ENCODE results near the gene TANGO6.

The TANGO6 gene

DNA sequence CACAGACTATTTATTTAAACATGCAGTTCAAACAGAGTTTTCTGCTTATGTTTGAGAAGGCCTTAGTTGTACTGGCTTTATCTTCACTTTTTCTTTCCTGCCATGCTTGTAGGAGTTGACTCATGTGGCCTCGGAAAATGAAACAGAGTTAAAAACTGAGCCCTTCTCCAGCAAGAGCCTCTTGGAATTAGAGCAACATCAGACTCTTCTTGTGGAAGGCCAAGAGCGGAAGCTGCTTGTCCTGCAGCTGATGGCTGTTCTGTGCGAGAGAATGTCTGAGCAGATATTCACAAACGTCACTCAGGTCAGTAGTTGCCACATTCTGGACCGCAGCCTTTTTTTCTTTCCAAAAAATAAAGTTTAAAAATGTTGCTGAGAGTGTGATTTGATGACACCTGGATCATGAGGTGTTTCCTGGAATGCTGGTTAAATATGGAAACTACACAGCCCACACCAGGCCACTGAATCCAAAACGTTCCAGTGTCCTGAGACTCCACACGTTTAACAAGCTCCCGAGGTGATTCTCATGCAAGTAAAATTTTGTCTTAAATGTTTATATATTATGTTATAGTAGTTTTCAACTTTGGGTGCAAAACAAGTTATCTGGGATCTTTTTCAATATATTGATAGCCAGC, 65.9 kb downstream of the TANGO6 start:
- Histone ChIP-seq H3K4me2 (ENCODE audit: low read length) (no peak overlapping the region), H3K4me1 (no peaks in the 10 kb centered on the region), H3K79me2 (no peaks in the 10 kb centered on the region), H2AFZ (no peak overlapping the region), H3K9ac (no peak overlapping the region), H3K27me3 (ENCODE audit: control insufficient read depth, insufficient read depth, low read length) (no peaks in the 10 kb centered on the region), H3K4me3 (ENCODE audit: low read depth, low read length) (no peak overlapping the region), H3K27ac (no peak overlapping the region), H3K9me3 (ENCODE audit: control insufficient read depth, low read length) (no peaks in the 10 kb centered on the region), H3K36me3 (ENCODE audit: control insufficient read depth, insufficient read depth, low read length) (no peaks in the 10 kb centered on the region)
- no peak for TF ChIP-seq CTCF (IDR thresholded peaks at IDR 0.05)

DNA sequence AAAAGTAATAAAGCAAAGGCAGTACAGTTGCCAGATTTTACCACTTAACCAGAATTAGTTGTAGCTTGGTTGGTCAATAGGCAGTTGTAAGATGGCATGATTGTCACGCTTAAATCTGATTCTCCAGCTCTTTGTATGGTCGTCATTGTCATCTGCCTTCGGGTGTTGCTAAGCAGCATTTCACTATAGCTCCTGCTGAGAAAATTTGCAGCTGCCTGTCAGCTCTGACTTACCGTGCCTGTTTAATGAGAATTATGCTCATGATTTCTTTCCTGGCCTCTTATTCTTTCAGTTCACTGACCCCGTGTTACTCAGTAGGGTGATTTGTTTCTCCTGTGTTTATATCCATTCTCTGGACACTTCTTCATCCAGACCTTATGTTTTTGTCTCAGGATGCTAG, 66.7 kb downstream of the TANGO6 start:
- Histone ChIP-seq H3K27ac (no peak overlapping the region), H3K9me3 (ENCODE audit: control insufficient read depth, low read length) (no peaks in the 10 kb centered on the region), H3K36me3 (ENCODE audit: control insufficient read depth, insufficient read depth, low read length) (no peaks in the 10 kb centered on the region), H2AFZ (no peak overlapping the region), H3K4me1 (no peaks in the 10 kb centered on the region), H3K79me2 (no peaks in the 10 kb centered on the region), H3K4me2 (ENCODE audit: low read length) (no peak overlapping the region), H3K9ac (no peak overlapping the region), H3K27me3 (ENCODE audit: control insufficient read depth, insufficient read depth, low read length) (no peaks in the 10 kb centered on the region), H3K4me3 (ENCODE audit: low read depth, low read length) (no peak overlapping the region)
- TF ChIP-seq CTCF (IDR thresholded peaks at IDR 0.05) = no peak

GRCh38 chr16:68915589-68915988, 72.3 kb downstream of the TANGO6 start:
- Histone ChIP-seq H3K4me1 (no peaks in the 10 kb centered on the region), H3K4me2 (ENCODE audit: low read length) (no peak overlapping the region), H3K9ac (no peak overlapping the region), H3K36me3 (ENCODE audit: control insufficient read depth, insufficient read depth, low read length) (no peaks in the 10 kb centered on the region), H3K27me3 (ENCODE audit: control insufficient read depth, insufficient read depth, low read length) (no peaks in the 10 kb centered on the region), H3K4me3 (ENCODE audit: low read depth, low read length) (no peak overlapping the region), H3K9me3 (ENCODE audit: control insufficient read depth, low read length) (no peaks in the 10 kb centered on the region), H2AFZ (no peak overlapping the region), H3K27ac (no peak overlapping the region), H3K79me2 (no peaks in the 10 kb centered on the region)
- TF ChIP-seq CTCF (IDR thresholded peaks at IDR 0.05) = no peak

- TF ChIP-seq CTCF (IDR thresholded peaks at IDR 0.05) = no peak
These were observed 74.2 kb downstream of the TANGO6 start for GRCh38 chr16:68917541-68917940.

GRCh38 chr16:68920349-68920748, 77.0 kb downstream of the TANGO6 start:
- H3K4me2 ChIP-seq (ENCODE audit: low read length) = no peak overlapping the region
- no peaks in the 10 kb centered on the region for H3K79me2 ChIP-seq
- no peaks in the 10 kb centered on the region for H3K27me3 ChIP-seq (ENCODE audit: control insufficient read depth, insufficient read depth, low read length)
- no peak overlapping the region for H3K27ac ChIP-seq
- no peak overlapping the region for H3K9ac ChIP-seq
- no peaks in the 10 kb centered on the region for H3K36me3 ChIP-seq (ENCODE audit: control insufficient read depth, insufficient read depth, low read length)
- H3K9me3 ChIP-seq (ENCODE audit: control insufficient read depth, low read length) = no peaks in the 10 kb centered on the region
- H2AFZ ChIP-seq = no peak overlapping the region
- no peaks in the 10 kb centered on the region for H3K4me1 ChIP-seq
- no peak for TF ChIP-seq CTCF (IDR thresholded peaks at IDR 0.05)
- H3K4me3 ChIP-seq (ENCODE audit: low read depth, low read length) = no peak overlapping the region

More at GRCh38 chr16:68917541-68917940, 74.2 kb downstream of the TANGO6 start:
- no peaks in the 10 kb centered on the region for H3K79me2 ChIP-seq
- no peaks in the 10 kb centered on the region for H3K9me3 ChIP-seq (ENCODE audit: control insufficient read depth, low read length)
- no peaks in the 10 kb centered on the region for H3K36me3 ChIP-seq (ENCODE audit: control insufficient read depth, insufficient read depth, low read length)
- no peak overlapping the region for H3K27ac ChIP-seq
- no peak overlapping the region for H3K9ac ChIP-seq
- no peak overlapping the region for H3K4me3 ChIP-seq (ENCODE audit: low read depth, low read length)
- H3K27me3 ChIP-seq (ENCODE audit: control insufficient read depth, insufficient read depth, low read length) = no peaks in the 10 kb centered on the region
- no peak overlapping the region for H2AFZ ChIP-seq
- H3K4me1 ChIP-seq = no peaks in the 10 kb centered on the region
- no peak overlapping the region for H3K4me2 ChIP-seq (ENCODE audit: low read length)
